H1 (cell line): Measurements from ENCODE around the gene ZBTB46. TPM values are rescaled to one million over a fixed set of nuclear protein-coding genes. Genes with fewer than 3 reads are reported as not detected.

Source experiments
- CTCF ChIA-PET: fragments of 300-600 bp; sonication (Branson Sonifier 250); formaldehyde crosslinking; loops from one replicate; lab custom pipeline; 2021; ENCODE audit not compliant: partially characterized antibody; lab: Charles Lee
- POLR2A ChIA-PET: fragments of 300-600 bp; sonication (Branson Sonifier 250); formaldehyde crosslinking; loops from one replicate; lab custom pipeline; 2021; ENCODE audit warnings: inconsistent platforms; ENCODE audit not compliant: partially characterized antibody; lab: Charles Lee
- DNase-seq, 2 experiments: peaks; one replicate each; pipeline versions ENCODE4 v3.0.0 to v3.0.0-alpha.2; 2010 to 2022; ENCODE audit warnings: low spot score in 2 of 2, low read depth in 1 of 2, mixed read lengths in 1 of 2
- FAIRE-seq: peaks from 2 replicates; lab custom pipeline; 2011; peaks lifted over from hg19 to GRCh38; lab: Jason Lieb, UNC
- H2AFZ ChIP-seq: 2 replicates; pipeline ENCODE4 v1.8.1; 2012; ENCODE audit warnings: low read length, inconsistent platforms
- H2AK5ac ChIP-seq: 2 replicates; pipeline ENCODE4 v1.6.1; 2013; ENCODE audit warnings: low read depth, low read length
- H2BK120ac ChIP-seq: replicated peaks from 2 replicates; pipeline ENCODE3; 2013; ENCODE audit warnings: low read depth, low read length, inconsistent platforms
- H2BK12ac ChIP-seq: 2 replicates; pipeline ENCODE4 v1.6.1; 2013; ENCODE audit warnings: low read depth, low read length
- H2BK15ac ChIP-seq: 2 replicates; pipeline ENCODE4 v1.6.1; 2013; ENCODE audit warnings: low read length
- H2BK20ac ChIP-seq: 2 replicates; pipeline ENCODE4 v1.6.1; 2013; ENCODE audit warnings: low read length
- H2BK5ac ChIP-seq: 2 replicates; pipeline ENCODE4 v1.6.1; 2013; ENCODE audit warnings: low read depth, low read length
- H3K14ac ChIP-seq: 2 replicates; pipeline ENCODE4 v1.6.1; 2013; ENCODE audit warnings: inconsistent platforms; ENCODE audit not compliant: insufficient read length
- H3K18ac ChIP-seq: 2 replicates; pipeline ENCODE4 v1.6.1; 2013; ENCODE audit warnings: low read length; ENCODE audit errors: extremely low read depth
- H3K23ac ChIP-seq: 2 replicates; pipeline ENCODE4 v1.6.1; 2013; ENCODE audit warnings: inconsistent platforms; ENCODE audit not compliant: insufficient read length
- H3K23me2 ChIP-seq: 2 replicates; pipeline ENCODE4 v1.6.1; 2013; ENCODE audit warnings: low read depth, low read length
- H3K27ac ChIP-seq: 2 replicates; pipeline ENCODE4 v1.6.1; 2011; ENCODE audit warnings: low read depth, low read length, inconsistent platforms
- H3K27me3 ChIP-seq, 4 experiments: replicated peaks in 1 of 4; 1 replicate in 1 of 4; 2 replicates in 3 of 4; pipeline versions ENCODE4 v1.6.1 to v1.8.1; 2011 to 2013; ENCODE audit warnings: low read length in 3 of 4, mild to moderate bottlenecking in 3 of 4, inconsistent platforms in 2 of 4, mixed read lengths in 2 of 4, moderate library complexity in 1 of 4; ENCODE audit not compliant: control insufficient read depth in 3 of 4, insufficient read depth in 3 of 4; ENCODE audit errors: extremely low read depth in 1 of 4
- H3K36me3 ChIP-seq, 4 experiments: 2 replicates each; pipeline versions ENCODE4 v1.6.1 to v1.8.1; 2011 to 2013; ENCODE audit warnings: mild to moderate bottlenecking in 4 of 4, low read length in 3 of 4, moderate library complexity in 2 of 4, control low read depth in 1 of 4, inconsistent platforms in 1 of 4; ENCODE audit not compliant: insufficient read depth in 4 of 4, control insufficient read depth in 2 of 4
- H3K4ac ChIP-seq: replicated peaks from 2 replicates; pipeline ENCODE3; 2013; ENCODE audit warnings: low read length, low read depth, mixed read lengths, inconsistent platforms; ENCODE audit not compliant: insufficient read length
- H3K4me1 ChIP-seq, 4 experiments: replicated peaks in 1 of 4; 1 replicate in 1 of 4; 2 replicates in 3 of 4; pipeline versions ENCODE4 v1.6.1 to v1.8.1; 2011 to 2013; ENCODE audit warnings: low read length in 3 of 4, inconsistent platforms in 2 of 4, mixed read lengths in 1 of 4; ENCODE audit not compliant: insufficient read depth in 4 of 4, control insufficient read depth in 3 of 4
- H3K4me2 ChIP-seq, 2 experiments: 2 replicates each; pipeline versions ENCODE4 v1.6.1 to v1.8.1; 2011 to 2013; ENCODE audit warnings: low read depth in 2 of 2, low read length in 2 of 2, control low read depth in 1 of 2, inconsistent platforms in 1 of 2, mild to moderate bottlenecking in 1 of 2; ENCODE audit not compliant: insufficient read depth in 1 of 2
- H3K4me3 ChIP-seq, 4 experiments: fragments of 200-600, 300-600 bp in 1 of 4; sonication (generic), shearing (Covaris generic), sonication (Bioruptor Twin) in 1 of 4; 2 replicates each; pipeline versions ENCODE4 v1.5.1 to v1.8.1; 2011 to 2016; ENCODE audit warnings: low read length in 4 of 4, low read depth in 3 of 4, control low read depth in 2 of 4, inconsistent platforms in 2 of 4, mild to moderate bottlenecking in 2 of 4, mixed read lengths in 1 of 4, moderate library complexity in 1 of 4; ENCODE audit not compliant: insufficient read depth in 2 of 4; ENCODE audit errors: extremely low read depth in 1 of 4
- H3K56ac ChIP-seq: replicated peaks from 2 replicates; pipeline ENCODE3; 2013; ENCODE audit warnings: low read depth, mild to moderate bottlenecking, mixed read lengths, low read length, inconsistent platforms; ENCODE audit not compliant: insufficient read length
- H3K79me1 ChIP-seq: 2 replicates; pipeline ENCODE4 v1.6.1; 2013; ENCODE audit warnings: low read depth, low read length, control low read depth
- H3K79me2 ChIP-seq, 2 experiments: 2 replicates each; pipeline versions ENCODE4 v1.6.1 to v1.8.1; 2012 to 2013; ENCODE audit warnings: low read length in 2 of 2, mild to moderate bottlenecking in 2 of 2, inconsistent platforms in 1 of 2; ENCODE audit not compliant: insufficient read depth in 2 of 2, control insufficient read depth in 1 of 2
- H3K9ac ChIP-seq, 4 experiments: replicated peaks in 1 of 4; 1 replicate in 1 of 4; 2 replicates in 3 of 4; pipeline versions ENCODE4 v1.6.1 to v1.8.1; 2011 to 2013; ENCODE audit warnings: low read depth in 3 of 4, low read length in 3 of 4, control low read depth in 2 of 4, mild to moderate bottlenecking in 2 of 4, moderate library complexity in 2 of 4, inconsistent platforms in 1 of 4; ENCODE audit errors: extremely low read depth in 1 of 4
- H3K9me3 ChIP-seq, 2 experiments: 2 replicates each; pipeline versions ENCODE4 v1.6.1 to v1.8.1; 2012 to 2013; ENCODE audit warnings: mild to moderate bottlenecking in 2 of 2, moderate library complexity in 2 of 2, control low read depth in 1 of 2, inconsistent platforms in 1 of 2, low read depth in 1 of 2, low read length in 1 of 2, mixed read lengths in 1 of 2; ENCODE audit not compliant: insufficient read depth in 2 of 2
- H4K20me1 ChIP-seq, 2 experiments: replicated peaks in 1 of 2; 2 replicates each; pipeline versions ENCODE3 to v1.8.1; 2011 to 2013; ENCODE audit warnings: inconsistent platforms in 2 of 2, low read length in 2 of 2, mild to moderate bottlenecking in 1 of 2; ENCODE audit not compliant: insufficient read depth in 2 of 2, control insufficient read depth in 1 of 2
- H4K5ac ChIP-seq: 2 replicates; pipeline ENCODE4 v1.6.1; 2013; ENCODE audit warnings: low read length, low read depth, mixed read lengths, inconsistent platforms; ENCODE audit not compliant: insufficient read length
- H4K8ac ChIP-seq: 2 replicates; pipeline ENCODE4 v1.8.0; 2013; ENCODE audit warnings: mild to moderate bottlenecking, moderate library complexity, low read length, inconsistent platforms; ENCODE audit not compliant: insufficient read depth; ENCODE audit errors: extremely low read depth
- H4K91ac ChIP-seq: replicated peaks from 2 replicates; pipeline ENCODE3; 2013; ENCODE audit warnings: low read length, mixed read lengths, inconsistent platforms; ENCODE audit not compliant: insufficient read length
- POLR2AphosphoS5 ChIP-seq: IDR thresholded peaks from 2 replicates; pipeline ENCODE4 v1.6.1; 2011; ENCODE audit warnings: low read depth, low read length
- RFX5 ChIP-seq: IDR thresholded peaks from 2 replicates; pipeline ENCODE4 v1.6.1; 2011; ENCODE audit warnings: low read depth, low read length, improper control_type of control experiment, borderline replicate concordance
- RXRA ChIP-seq: IDR thresholded peaks from 2 replicates; pipeline ENCODE4 v1.6.1; 2011; ENCODE audit warnings: low read depth, mild to moderate bottlenecking, low read length, moderate library complexity; ENCODE audit not compliant: insufficient read depth
- TCF12 ChIP-seq: IDR thresholded peaks from 2 replicates; pipeline ENCODE4 v1.6.1; 2011; ENCODE audit warnings: low read depth, mild to moderate bottlenecking, low read length
- WGBS, 2 experiments: shearing (Covaris generic) in 1 of 2; methylation state at CpG; one replicate each; pipeline versions ENCODE4 v1.1.6 to v1.1.7; 2013 to 2015; ENCODE audit warnings: low lambda C conversion rate in 2 of 2, mixed read lengths in 2 of 2, inconsistent platforms in 1 of 2, low coverage in 1 of 2, missing lambda C conversion rate in 1 of 2; ENCODE audit not compliant: insufficient replicate concordance in 2 of 2, insufficient coverage in 1 of 2, insufficient read length in 1 of 2; ENCODE audit errors: extremely low coverage in 1 of 2, missing lambda C conversion rate in 1 of 2; 5-methylcytosine and 5-hydroxymethylcytosine counted together
- polyA plus RNA-seq, 7 experiments: library from polyadenylated mRNA; depleted of rRNA in 3 of 7; stranded (reverse) in 5 of 7; unstranded in 2 of 7; fragments of >200 nt in 5 of 7; fragments of 200-250 nt in 2 of 7; gene quantifications; 1 replicate in 5 of 7; 2 replicates in 1 of 7; 4 replicates in 1 of 7; pipeline versions ENCODE4 v1.2.1 to v1.2.3, GENCODE V29; 2011 to 2013; ENCODE audit warnings: missing spikeins in 2 of 7, mixed read lengths in 2 of 7
- total RNA-seq: library from RNA; stranded (reverse); fragmentation: NEBNext Ultra II Directional; extraction: Animal tissue kit (Norgen Biotek cat#: 25700); gene quantifications from 2 replicates; pipeline ENCODE4 v1.2.1, GENCODE V29; 2021

ZBTB46 gene
- total and polyA plus RNA-seq, 2 of the 8 experiments (the other 6 are each of a cell fraction or from before 2014, with no cell fraction given): 6.4 to 22.4 TPM

DNA sequence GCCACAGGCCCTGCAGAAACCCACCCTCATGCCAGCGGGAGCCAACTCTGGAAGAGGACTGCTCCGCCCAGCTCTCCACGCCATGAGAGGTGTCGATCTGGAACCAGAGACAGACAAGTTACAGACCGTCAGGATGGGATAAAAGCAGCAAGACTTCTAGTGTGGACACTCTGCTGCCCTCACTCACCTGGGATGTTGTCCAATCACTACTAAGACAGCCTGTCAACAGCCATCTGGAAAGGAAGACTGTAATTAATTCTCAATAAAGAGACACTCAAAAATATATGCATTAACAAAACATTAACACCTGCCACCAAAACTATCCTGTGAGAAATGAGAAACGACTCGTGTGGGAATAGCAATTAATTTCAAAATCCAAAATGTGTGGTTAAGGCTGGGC, 63.2 kb downstream of the ZBTB46 start:
- H3K23ac ChIP-seq: no peak overlapping the region
- POLR2A ChIA-PET: interaction anchor here (0.6 kb wide), 2 partner anchors 24 to 206 kb away, joined by 3 read pairs; no protein-coding TSS in a partner anchor

More for the DNA sequence above, 63.2 kb downstream of the ZBTB46 start:
- Histone ChIP-seq H2BK120ac (no peak overlapping the region), H2AFZ (no peak overlapping the region), H4K5ac (no peak overlapping the region), H4K8ac (no peak overlapping the region), H3K9me3 (no peaks in the 10 kb centered on the region), H3K56ac (no peak overlapping the region), H3K27me3 (no peaks in the 10 kb centered on the region), H4K91ac (no peak overlapping the region), H3K79me1 (peaks cover 2% of the 10 kb centered on the region; the same call in 1 of the 2 replicates), H2BK5ac (no peak overlapping the region), H3K4ac (no peak overlapping the region), H2AK5ac (no peak overlapping the region), H3K4me3 (no peak overlapping the region), H3K27ac (no peak overlapping the region), H3K14ac (no peak overlapping the region), H4K20me1 (peaks cover 0 to 2% of the 10 kb centered on the region in 2 experiments), H2BK12ac (no peak overlapping the region), H3K4me2 (no peak overlapping the region)
- no peak for DNase-seq
- whole genome bisulfite sequencing, 2 experiments: 89% methylated on average over 7 of the region's 7 CpGs; no CpG with 5 or more reads in 1 of the 2 experiments
- TF ChIP-seq RFX5 (no peak), POLR2AphosphoS5 (no peak), TCF12 (no peak), RXRA (no peak)
- TF ChIP-seq, all 59 proteins: peak for 0
- Histone ChIP-seq H3K79me2 (no peaks in the 10 kb centered on the region), H3K9ac (no peak overlapping the region), H3K18ac (no peak overlapping the region), H2BK20ac (no peak overlapping the region), H3K36me3 (peaks cover 0 to 4% (median 1%) of the 10 kb centered on the region in 4 experiments; a peak in 2 of 8 replicates), H3K23me2 (no peaks in the 10 kb centered on the region; the same call in 1 of the 2 replicates), H3K4me1 (no peaks in the 10 kb centered on the region), H2BK15ac (no peak overlapping the region)
- FAIRE-seq: no peak
- CTCF ChIA-PET: interaction anchor here (0.7 to 4.5 kb wide), 4 partner anchors 8 to 232 kb away, joined by 3 to 29 read pairs (median 4); no protein-coding TSS in a partner anchor
